GM23338 (cell line): ENCODE results near the gene PEAK3. TPM values are rescaled to one million over a fixed set of nuclear protein-coding genes. Genes with fewer than 3 reads are reported as not detected.

Experiments used
- microRNA counts: library from miRNA; unstranded; fragments of <30 nt; microRNA quantifications from one replicate; lab custom pipeline; 2017
- microRNA-seq: library from miRNA; unstranded; fragments of <30 nt; microRNA quantifications from one replicate; pipeline ENCODE4, GENCODE V29; 2017
- polyA plus RNA-seq: library from polyadenylated mRNA; unstranded; fragments of >200 nt; fragmentation: Nextera tagmentation; extraction: Ambion mirVana; gene quantifications from 2 replicates; pipeline ENCODE4 v1.2.1, GENCODE V29; 2016
- small RNA-seq: library from RNA; depleted of rRNA; stranded (forward); fragments of <200 nt; gene quantifications from one replicate; pipeline ENCODE3, GENCODE V24; 2014; ENCODE audit warnings: low replicate concordance
- total RNA-seq: library from RNA; depleted of rRNA; stranded (reverse); fragments of >200 nt; shearing (Covaris generic); gene quantifications from 2 replicates; pipeline ENCODE4 v1.2.3, GENCODE V29; 2014; rRNA removed

Gene PEAK3
- total and polyA plus RNA-seq, 2 experiments from 2014 or later, result not detected

MicroRNAs within 50 kb of the gene (microRNA counts, 767-probe panel; counts per million panel counts)
- not detected for microRNA hsa-miR-1227 (lab: Ali Mortazavi, UCI)

Small RNAs within 50 kb of the gene (microRNA-seq; reads per million reads assigned to microRNA genes)
- 2.4 reads per million, percentile 5 among the genes with 10 or more reads in this experiment for gene MIR1227
- gene MIR4321, result not detected

Small RNAs within 50 kb of the gene (small RNA-seq; reads per million reads assigned to genes)
- gene MIR1227, result not detected

Other genes with a start within 250 kb of the PEAK3 start
- 123 and 159 TPM in 2 replicates for gene MKNK2, start 230.9 kb downstream of the PEAK3 start, total RNA-seq
- gene MKNK2, start 230.9 kb downstream of the PEAK3 start, polyA plus RNA-seq, result 71.0 and 106 TPM in 2 replicates
- 5.9 and 9.4 TPM in 2 replicates for gene MOB3A, start 185.8 kb downstream of the PEAK3 start, total RNA-seq
- 2.9 TPM in 2 replicates for gene MOB3A, start 185.8 kb downstream of the PEAK3 start, polyA plus RNA-seq
- gene IZUMO4, start 185.3 kb downstream of the PEAK3 start, total RNA-seq, result 2.2 and 2.6 TPM in 2 replicates
- gene IZUMO4, start 185.3 kb downstream of the PEAK3 start, polyA plus RNA-seq, result 0.57 and 0.82 TPM in 2 replicates
- 205 and 236 TPM in 2 replicates for gene AP3D1, start 130.6 kb downstream of the PEAK3 start, total RNA-seq
- 101 and 117 TPM in 2 replicates for gene AP3D1, start 130.6 kb downstream of the PEAK3 start, polyA plus RNA-seq
- gene DOT1L, start 118.2 kb downstream of the PEAK3 start, total RNA-seq, result 23.4 and 40.6 TPM in 2 replicates
- 25.5 and 31.0 TPM in 2 replicates for gene DOT1L, start 118.2 kb downstream of the PEAK3 start, polyA plus RNA-seq
- gene PLEKHJ1, start 45.8 kb downstream of the PEAK3 start, total RNA-seq, result 175 and 210 TPM in 2 replicates
- gene PLEKHJ1, start 45.8 kb downstream of the PEAK3 start, polyA plus RNA-seq, result 142 and 146 TPM in 2 replicates
- 79.1 and 128 TPM in 2 replicates for gene SF3A2, start 45.4 kb downstream of the PEAK3 start, total RNA-seq
- 67.7 and 76.0 TPM in 2 replicates for gene SF3A2, start 45.4 kb downstream of the PEAK3 start, polyA plus RNA-seq
- 2.6 and 6.8 TPM in 2 replicates for gene AMH, start 32.9 kb downstream of the PEAK3 start, total RNA-seq
- gene AMH, start 32.9 kb downstream of the PEAK3 start, polyA plus RNA-seq, result 1.4 and 1.9 TPM in 2 replicates
- gene JSRP1, start 25.8 kb downstream of the PEAK3 start, total RNA-seq, result 2.4 and 4.5 TPM in 2 replicates
- gene JSRP1, start 25.8 kb downstream of the PEAK3 start, polyA plus RNA-seq, result 3.1 and 3.7 TPM in 2 replicates
- gene LINGO3, start 26.0 kb upstream of the PEAK3 start, total RNA-seq, result 0.45 and 1.9 TPM in 2 replicates
- gene LINGO3, start 26.0 kb upstream of the PEAK3 start, polyA plus RNA-seq, result 0.29 and 0.40 TPM in 2 replicates
- 197 and 299 TPM in 2 replicates for gene LSM7, start 46.4 kb upstream of the PEAK3 start, total RNA-seq
- gene LSM7, start 46.4 kb upstream of the PEAK3 start, polyA plus RNA-seq, result 409 and 434 TPM in 2 replicates
- gene SPPL2B, start 46.5 kb upstream of the PEAK3 start, total RNA-seq, result 51.0 and 53.3 TPM in 2 replicates
- gene SPPL2B, start 46.5 kb upstream of the PEAK3 start, polyA plus RNA-seq, result 21.1 and 23.5 TPM in 2 replicates
- 0.16 and 0.28 TPM in 2 replicates for gene TMPRSS9, start 78.1 kb upstream of the PEAK3 start, total RNA-seq
- 0.05 and 0.38 TPM in 2 replicates for gene TMPRSS9, start 78.1 kb upstream of the PEAK3 start, polyA plus RNA-seq
- gene TIMM13, start 145.4 kb upstream of the PEAK3 start, total RNA-seq, result 118 and 140 TPM in 2 replicates
- 347 TPM in 2 replicates for gene TIMM13, start 145.4 kb upstream of the PEAK3 start, polyA plus RNA-seq
- gene LMNB2, start 174.8 kb upstream of the PEAK3 start, total RNA-seq, result 190 and 255 TPM in 2 replicates
- 40.1 and 40.9 TPM in 2 replicates for gene LMNB2, start 174.8 kb upstream of the PEAK3 start, polyA plus RNA-seq
- 12.3 and 15.2 TPM in 2 replicates for gene GADD45B, start 194.0 kb upstream of the PEAK3 start, total RNA-seq
- 15.8 and 16.6 TPM in 2 replicates for gene GADD45B, start 194.0 kb upstream of the PEAK3 start, polyA plus RNA-seq